Activated CD8-positive, alpha-beta memory T cell treated with anti-CD3 and anti-CD28 coated beads for 1 hour (primary cell): ENCODE measurements around the gene KDSR.

Source experiments
- DNase-seq, 2 donors: peaks; one replicate each; pipeline ENCODE4 v3.0.0-alpha.2; 2020; ENCODE audit warnings: low read depth in 1 of 2; ENCODE audit errors: extremely low read depth in 1 of 2

Gene KDSR

DNA sequence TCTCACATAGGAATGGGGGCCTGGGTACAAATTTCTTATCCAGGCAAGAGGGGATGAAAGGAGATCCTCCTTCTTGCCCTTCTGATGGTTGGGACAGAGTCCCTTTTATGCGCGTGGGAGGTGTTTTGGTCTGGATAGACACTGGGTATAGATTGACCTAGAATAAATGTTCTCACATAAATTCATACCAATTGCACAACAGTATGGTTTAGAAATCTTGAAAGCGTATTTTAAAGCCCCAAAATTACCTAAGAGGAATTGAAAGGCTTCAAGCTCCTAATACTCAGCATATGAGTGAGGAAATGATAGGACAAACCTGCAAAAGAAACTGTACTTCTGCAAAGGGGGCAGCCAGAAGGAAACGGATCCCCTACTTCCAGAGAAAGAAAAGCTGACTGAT is 44.8 kb downstream of the KDSR start:
- DNase-seq = no peak

GRCh38 chr18:63321291-63321690 is 45.7 kb downstream of the KDSR start:
- DNase-seq = no peak

GRCh38 chr18:63320975-63321265 is 46.1 kb downstream of the KDSR start:
- DNase-seq = no peak

GRCh38 chr18:63320123-63320974 is 46.7 kb downstream of the KDSR start:
- peak; percentile 68 to 79 for DNase-seq

GRCh38 chr18:63319383-63320122 is 47.5 kb downstream of the KDSR start, which contains the start of gene BCL2:
TSS of gene BCL2 (minus strand) at chr18:63319769.
- DNase-seq = no peak

DNA sequence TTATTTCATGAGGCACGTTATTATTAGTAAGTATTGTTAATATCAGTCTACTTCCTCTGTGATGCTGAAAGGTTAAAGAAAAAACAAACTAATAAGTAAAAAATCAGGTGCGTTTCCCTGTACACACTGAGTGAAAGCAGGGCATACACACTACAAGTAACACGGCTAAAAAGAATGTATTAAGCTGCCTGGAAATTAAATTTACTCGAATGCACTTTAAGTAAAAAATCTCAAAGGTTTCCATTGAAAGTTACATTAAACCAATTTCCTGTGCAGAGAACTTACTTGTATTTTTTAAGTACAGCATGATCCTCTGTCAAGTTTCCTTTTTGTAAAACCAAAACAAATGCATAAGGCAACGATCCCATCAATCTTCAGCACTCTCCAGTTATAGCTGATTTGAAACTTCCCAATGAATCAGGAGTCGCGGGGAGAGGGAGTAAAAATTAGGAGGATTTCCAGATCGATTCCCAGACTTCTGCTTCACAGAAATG is 48.1 kb downstream of the KDSR start:
- DNase-seq = no peak

GRCh38 chr18:63317982-63318888 is 48.8 kb downstream of the KDSR start:
- peak; percentile 64 to 66 for DNase-seq

DNA sequence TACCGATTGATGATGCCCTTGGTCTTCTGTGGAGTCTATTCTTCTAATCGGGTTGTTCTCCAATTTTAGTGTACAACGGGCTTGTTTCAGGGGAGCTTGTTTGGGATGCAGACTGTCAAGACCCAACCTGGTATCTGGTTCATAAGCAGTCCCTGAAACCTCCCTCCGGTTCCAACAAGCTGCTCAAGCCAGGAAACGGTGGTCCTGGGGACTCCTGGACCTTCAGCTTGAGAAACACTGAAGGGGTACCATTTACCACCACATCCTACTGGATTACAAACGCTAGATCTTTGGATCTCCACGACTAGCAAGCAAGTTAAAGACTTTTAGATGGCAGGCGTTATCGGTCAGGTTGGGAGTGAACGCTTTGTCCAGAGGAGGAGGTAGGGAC is 49.5 kb downstream of the KDSR start:
- no peak for DNase-seq

GRCh38 chr18:63316612-63317555 is 50.1 kb downstream of the KDSR start:
- DNase-seq = no peak

GRCh38 chr18:63315876-63316275 is 51.1 kb downstream of the KDSR start:
- DNase-seq = no peak

- DNase-seq = no peak
These were observed 51.8 kb downstream of the KDSR start for GRCh38 chr18:63315131-63315662.

DNA sequence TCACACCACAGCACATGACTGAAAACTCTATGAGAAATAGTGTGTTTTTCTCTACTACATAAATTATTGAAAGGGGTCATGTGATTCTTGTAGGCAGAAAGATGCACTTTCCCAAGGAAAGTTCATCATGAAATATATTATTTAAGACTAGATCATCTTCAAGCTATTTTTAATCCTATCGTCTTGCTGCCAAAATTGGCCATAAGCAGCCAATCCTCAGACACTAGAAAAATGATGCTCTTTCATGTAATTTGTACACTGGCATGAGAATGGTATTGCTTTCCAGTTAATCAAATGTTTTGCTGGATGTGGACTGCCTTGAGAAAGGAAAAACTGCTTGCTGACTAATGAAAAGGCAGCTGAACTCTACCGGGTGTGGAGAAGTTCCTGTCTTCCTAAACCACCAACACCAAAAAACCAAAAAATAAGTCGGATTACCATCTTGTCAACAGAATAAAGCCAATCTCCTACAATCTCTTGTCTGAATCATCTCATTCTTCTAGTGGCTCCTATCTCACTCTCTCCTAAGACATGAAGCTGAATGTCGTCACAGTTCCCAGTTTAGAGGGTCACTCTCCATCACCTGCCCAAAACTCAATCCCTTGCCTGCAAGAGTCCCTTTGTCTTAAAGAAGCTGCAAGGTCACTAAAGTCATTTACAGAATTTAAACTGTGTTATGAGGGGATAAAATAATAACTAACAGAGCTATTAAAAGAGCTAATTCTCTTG is 52.8 kb downstream of the KDSR start:
- DNase-seq = no peak

- DNase-seq = no peak
These were observed 53.5 kb downstream of the KDSR start for GRCh38 chr18:63313396-63313917.

DNA sequence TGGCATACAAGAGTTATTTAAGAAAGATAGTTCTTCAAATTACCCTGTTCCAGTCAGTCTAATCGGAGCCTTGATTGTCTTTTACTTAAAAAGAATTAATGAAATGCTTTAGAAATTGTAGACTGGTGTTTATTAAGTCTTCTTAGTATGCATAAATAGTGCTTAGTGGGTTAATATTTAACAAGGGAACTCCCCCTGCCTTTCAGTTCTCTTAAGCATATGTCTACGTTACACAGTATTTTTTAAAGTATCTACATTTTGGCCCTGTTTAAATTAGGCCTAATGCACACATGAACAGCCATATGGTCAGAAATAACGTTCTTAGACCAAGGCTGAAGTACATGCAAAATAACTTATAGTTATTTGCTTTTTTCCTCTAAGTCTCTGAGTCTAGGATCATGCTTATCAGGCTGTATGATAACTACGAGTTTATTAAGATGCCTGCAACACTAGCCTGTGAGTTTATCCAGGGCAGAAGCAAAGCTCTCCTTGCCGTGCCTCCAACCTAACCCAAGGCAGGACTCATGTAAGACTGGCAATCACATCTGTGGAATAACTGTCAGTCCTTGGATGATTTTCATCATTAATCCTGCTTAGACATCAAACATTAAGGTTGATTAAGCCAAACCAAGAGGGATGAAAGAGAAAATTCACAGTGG is 54.1 kb downstream of the KDSR start:
- no peak for DNase-seq

- DNase-seq = no peak
These were observed 55.0 kb downstream of the KDSR start for GRCh38 chr18:63312019-63312409.

DNA sequence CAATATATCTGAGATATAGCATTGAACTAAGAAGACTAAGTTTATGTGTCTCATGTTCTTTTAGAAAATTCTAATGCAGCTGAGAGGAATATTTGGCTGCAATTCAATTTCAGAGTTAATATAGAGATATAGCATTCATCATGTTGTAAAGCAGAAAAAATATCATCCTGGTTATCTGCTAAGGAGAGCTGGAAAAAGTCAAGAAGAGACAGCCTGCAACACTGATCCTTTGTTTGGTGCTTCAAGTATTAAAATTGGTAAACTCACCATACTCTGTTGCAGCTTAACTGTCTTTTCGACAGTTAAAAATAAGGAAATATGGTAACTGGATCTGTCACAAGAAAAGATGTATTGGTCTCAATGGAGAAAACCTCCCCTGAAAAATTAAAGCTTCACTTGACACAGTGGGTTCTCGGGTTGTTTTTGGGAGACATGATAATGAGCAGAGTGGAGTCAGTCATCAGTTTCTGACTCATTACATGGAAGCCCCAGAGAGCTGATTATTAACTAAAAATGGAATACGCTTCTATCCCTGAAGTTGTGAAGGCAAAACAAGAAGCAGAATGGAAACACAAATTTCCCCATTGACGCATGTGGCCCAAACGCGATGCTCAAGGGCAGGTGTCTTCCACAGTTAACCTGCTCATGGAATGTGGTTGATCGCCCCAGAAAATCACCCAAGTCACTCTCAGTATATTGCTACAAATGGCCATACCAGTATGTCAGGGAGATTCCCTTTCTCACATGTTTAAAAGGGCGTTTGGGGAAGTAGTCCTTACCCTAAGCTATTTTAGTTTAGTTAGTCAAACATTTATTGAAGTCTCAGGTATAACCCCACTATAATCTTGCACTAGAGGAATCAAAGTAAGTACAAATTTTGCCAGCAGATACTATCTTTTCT is 55.6 kb downstream of the KDSR start:
- no peak for DNase-seq

- DNase-seq = no peak
These were observed 57.6 kb downstream of the KDSR start for GRCh38 chr18:63309422-63309821.
